ENCODE results near the gene TRMT10C.

The TRMT10C gene

GRCh38 chr3:101571028-101571895 lies 9.6 kb downstream of the TRMT10C start:
- in situ Hi-C loops (cut with MboI; ENCODE audit: low pct_unique_long_range_greater_than_20kb, low sequenced_read_pairs, unreplicated experiment) = no loop called here
- DNase-seq (ENCODE audit: low spot score) = no peak
- no peak for TF ChIP-seq CTCF (IDR thresholded peaks at IDR 0.05; ENCODE audit: extremely low read depth, insufficient read depth, missing control alignments)

GRCh38 chr3:101573449-101574387 lies 12.1 kb downstream of the TRMT10C start, which contains the start of gene PCNP:
TSS of gene PCNP (plus strand) at chr3:101574180. CDS start at chr3:101574216, 36 bp downstream.
- in situ Hi-C loops (cut with MboI; ENCODE audit: low pct_unique_long_range_greater_than_20kb, low sequenced_read_pairs, unreplicated experiment) = no loop called here
- TF ChIP-seq CTCF (IDR thresholded peaks at IDR 0.05; ENCODE audit: extremely low read depth, insufficient read depth, missing control alignments) = peak; percentile 63
- peak; percentile 91 for DNase-seq (ENCODE audit: low spot score)

GRCh38 chr3:101574388-101575112 lies 12.9 kb downstream of the TRMT10C start:
- in situ Hi-C loops (cut with MboI; ENCODE audit: low pct_unique_long_range_greater_than_20kb, low sequenced_read_pairs, unreplicated experiment) = no loop called here

GRCh38 chr3:101577286-101577685 lies 15.6 kb downstream of the TRMT10C start:
- in situ Hi-C loops (cut with MboI; ENCODE audit: low pct_unique_long_range_greater_than_20kb, low sequenced_read_pairs, unreplicated experiment) = no loop called here
- no peak for DNase-seq (ENCODE audit: low spot score)
- no peak for TF ChIP-seq CTCF (IDR thresholded peaks at IDR 0.05; ENCODE audit: extremely low read depth, insufficient read depth, missing control alignments)

More at GRCh38 chr3:101574388-101575112, 12.9 kb downstream of the TRMT10C start:
- no peak for TF ChIP-seq CTCF (IDR thresholded peaks at IDR 0.05; ENCODE audit: extremely low read depth, insufficient read depth, missing control alignments)
- DNase-seq (ENCODE audit: low spot score) = peak; percentile 42

DNA sequence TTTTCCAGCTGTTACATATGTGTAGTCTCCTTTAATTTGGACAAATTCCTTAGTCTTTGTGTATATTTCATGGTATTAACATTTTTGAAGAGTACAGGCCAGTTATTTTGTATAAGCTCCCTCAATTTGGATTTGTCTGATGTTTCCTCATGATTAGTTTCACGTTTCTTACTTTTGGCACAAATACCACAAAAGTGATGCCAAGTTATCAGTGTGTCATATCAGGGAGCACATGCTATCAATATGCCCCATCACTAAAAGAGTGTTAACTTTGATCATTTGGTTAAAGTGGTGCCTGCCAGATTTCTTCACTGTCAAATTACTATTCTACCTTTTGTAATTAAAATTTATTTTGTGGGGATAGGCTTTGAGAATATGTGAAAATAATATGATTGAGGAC lies 26.9 kb downstream of the TRMT10C start:
- in situ Hi-C loops (cut with MboI; ENCODE audit: low pct_unique_long_range_greater_than_20kb, low sequenced_read_pairs, unreplicated experiment) = no loop called here
- no peak for TF ChIP-seq CTCF (IDR thresholded peaks at IDR 0.05; ENCODE audit: extremely low read depth, insufficient read depth, missing control alignments)

DNA sequence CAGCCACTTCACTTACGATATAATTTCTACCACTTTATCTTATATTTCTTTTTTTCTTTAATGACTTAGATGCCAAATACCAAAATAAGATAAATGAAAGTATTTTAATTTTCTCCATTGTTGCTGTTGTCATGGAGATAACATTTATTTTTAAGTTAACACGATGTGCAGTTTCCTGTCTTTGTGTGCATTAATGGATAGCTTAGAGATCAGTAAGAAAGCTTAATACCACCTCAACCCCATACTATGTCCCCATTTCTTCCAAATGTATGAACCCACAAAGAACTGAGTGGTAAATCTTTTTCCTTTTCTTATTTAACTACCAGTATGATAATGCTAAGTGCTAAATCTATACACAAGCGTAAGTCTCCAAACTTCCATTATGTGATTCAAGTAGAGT lies 29.4 kb downstream of the TRMT10C start:
- in situ Hi-C loops (cut with MboI; ENCODE audit: low pct_unique_long_range_greater_than_20kb, low sequenced_read_pairs, unreplicated experiment) = no loop called here
- no peak for DNase-seq (ENCODE audit: low spot score)
- no peak for TF ChIP-seq CTCF (IDR thresholded peaks at IDR 0.05; ENCODE audit: extremely low read depth, insufficient read depth, missing control alignments)

More for the DNA sequence above, 26.9 kb downstream of the TRMT10C start:
- no peak for DNase-seq (ENCODE audit: low spot score)

All from GM13977 (cell line).